GM19395 (cell line): ENCODE data around the gene PPP2R1A.
"Not testable (repeated sequence)": the region's sequence is repeated elsewhere in the genome, so short reads cannot be mapped to it uniquely, and the experiment has no call there.

Source experiments
- ATAC-seq: cut with Tn5 transposase; IDR thresholded peaks from one replicate; pipeline ENCODE4 v1.9.1; 2021; ENCODE audit warnings: mild to moderate bottlenecking, moderate library complexity; ENCODE audit not compliant: unreplicated experiment

PPP2R1A gene

DNA sequence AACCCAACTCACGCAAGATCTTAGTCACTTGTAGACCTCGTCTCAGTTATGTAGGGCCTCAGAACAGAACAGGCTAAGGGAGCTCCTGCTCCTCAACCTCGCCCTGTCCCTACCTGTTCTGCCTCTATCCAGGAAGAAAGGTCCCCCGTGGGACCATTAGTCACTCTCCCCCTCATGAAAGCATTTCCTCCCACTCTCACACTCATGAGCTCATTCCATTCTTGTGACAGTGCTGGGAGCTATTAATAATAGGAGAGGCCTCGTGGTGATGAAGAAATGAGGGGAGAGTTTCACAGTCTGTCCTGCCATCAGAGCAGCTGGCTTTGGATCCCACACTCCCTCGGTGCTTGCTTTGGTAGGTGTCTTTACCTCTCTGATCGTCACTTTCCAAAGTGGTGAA, 10.2 kb downstream of the PPP2R1A start:
- no peak for ATAC-seq

DNA sequence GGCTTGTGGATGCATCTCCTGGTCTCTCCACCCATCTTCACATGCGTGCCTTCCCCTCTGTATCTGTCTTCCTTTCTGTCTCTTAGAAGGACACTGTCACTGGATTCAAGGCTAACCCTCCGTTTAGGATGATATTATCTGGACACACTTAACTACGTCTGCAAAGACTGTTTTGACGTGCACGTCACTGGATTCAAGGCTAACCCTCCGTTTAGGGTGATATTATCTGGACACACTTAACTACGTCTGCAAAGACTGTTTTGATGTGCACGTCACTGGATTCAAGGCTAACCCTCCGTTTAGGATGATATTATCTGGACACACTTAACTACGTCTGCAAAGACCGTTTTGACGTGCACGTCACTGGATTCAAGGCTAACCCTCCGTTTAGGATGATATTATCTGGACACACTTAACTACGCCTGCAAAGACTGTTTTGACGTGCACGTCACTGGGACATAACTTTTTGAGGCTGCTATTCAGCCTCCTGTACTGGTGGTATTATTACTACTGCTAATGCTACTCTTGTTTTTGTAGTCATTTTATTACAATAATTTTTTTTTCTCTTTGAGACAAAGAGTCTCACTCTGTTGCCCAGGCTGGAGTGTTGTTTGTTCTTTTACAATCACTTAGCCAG, 11.0 kb downstream of the PPP2R1A start:
- not testable (repeated sequence) for ATAC-seq

DNA sequence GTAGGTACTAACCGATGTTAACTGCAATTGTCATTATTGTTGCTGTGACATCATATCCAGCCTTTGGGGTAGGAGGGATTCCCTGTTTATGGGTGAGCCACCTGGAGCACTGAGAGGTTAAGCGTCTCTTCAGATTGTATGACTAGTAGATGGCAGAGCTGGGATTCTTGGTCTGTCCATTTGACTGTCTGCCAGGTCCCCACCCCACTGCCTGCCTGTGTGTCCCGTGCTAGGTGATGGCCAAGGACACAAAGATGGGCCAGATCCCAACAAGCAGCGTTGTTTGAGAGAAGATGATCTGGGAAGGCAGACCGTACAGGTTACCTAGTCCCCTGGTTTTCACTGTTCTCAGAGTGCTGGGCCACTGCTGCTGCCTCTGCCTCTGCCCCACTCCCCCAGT, 16.6 kb downstream of the PPP2R1A start:
- no peak for ATAC-seq

DNA sequence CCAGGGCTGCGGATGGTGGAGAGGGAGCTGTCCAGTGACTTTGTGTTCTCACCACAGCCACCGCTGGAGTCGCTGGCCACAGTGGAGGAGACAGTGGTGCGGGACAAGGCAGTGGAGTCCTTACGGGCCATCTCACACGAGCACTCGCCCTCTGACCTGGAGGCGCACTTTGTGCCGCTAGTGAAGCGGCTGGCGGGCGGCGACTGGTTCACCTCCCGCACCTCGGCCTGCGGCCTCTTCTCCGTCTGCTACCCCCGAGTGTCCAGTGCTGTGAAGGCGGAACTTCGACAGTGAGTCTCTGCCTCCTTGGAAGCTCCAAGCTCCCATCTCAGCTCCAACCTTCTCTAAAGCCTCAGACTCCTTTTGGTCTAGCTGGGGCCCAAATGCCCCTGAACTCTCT, 21.4 kb downstream of the PPP2R1A start:
- ATAC-seq: no peak

DNA sequence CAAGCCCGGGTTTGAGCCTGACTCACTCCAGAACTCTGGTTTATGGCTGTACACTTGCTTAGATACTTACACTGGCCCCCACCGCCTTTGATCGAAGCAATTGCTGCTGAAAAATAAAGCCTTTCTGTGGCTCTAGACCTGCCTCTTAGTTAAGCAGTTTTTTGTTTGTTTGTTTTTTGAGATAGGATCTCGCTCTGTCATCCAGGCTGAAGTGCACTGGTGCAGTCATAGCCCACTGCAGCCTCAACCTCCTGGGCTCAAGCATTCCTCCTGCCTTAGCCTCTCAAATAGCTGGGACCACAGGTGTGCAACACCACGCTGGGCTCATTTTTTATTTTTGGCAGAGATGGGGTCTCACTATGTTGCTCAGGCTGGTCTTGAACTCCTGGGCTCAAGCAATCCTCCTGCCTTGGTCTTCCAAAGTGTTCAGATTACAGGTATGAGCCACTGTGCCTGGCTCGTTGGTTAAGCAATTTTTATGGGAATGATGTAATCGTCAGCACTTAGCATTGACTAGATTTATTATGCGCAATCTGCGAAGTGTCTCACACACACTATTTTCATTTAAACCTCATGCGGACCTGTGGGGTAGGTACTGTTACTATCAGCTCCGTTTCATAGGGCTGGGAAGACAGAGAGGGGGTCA, 22.2 kb downstream of the PPP2R1A start:
- no peak for ATAC-seq

DNA sequence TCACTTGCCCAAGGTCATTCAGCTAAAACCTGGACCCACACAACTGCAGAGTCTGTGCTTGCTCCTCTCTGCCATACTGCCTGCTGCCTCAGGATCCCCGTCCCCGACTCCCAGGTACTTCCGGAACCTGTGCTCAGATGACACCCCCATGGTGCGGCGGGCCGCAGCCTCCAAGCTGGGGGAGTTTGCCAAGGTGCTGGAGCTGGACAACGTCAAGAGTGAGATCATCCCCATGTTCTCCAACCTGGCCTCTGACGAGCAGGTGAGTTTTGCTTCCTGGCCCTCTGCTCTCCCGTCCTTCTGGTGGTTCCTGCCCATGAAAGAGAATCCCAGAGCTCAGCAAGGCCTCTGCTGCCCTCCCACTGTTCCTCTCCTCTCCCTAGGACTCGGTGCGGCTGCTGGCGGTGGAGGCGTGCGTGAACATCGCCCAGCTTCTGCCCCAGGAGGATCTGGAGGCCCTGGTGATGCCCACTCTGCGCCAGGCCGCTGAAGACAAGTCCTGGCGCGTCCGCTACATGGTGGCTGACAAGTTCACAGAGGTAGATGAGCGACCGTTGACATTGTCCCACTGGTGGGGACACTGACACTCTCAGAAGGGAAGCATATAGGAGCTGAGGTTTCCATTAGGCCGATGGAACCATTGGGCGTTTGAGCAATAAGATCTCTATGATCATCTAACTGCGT, 22.9 kb downstream of the PPP2R1A start:
- no peak for ATAC-seq

DNA sequence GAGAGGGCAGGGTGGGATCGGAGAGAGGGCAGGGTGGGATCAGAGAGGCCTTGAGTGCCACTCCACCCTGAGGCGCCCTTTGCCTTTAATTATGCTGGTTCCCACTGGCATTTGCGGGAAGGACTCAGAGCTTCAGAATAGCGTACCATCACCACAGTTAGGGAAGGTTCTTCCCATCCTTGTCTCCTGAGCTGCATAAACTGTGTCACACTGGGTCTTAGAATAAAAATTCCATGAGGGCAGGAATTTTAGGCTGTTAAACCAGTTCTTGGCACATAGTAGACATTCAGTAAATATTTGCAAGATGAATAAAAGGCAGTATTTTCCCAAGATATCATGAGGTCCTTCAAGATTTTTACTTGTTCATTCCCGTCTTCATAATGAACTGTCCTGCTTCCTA, 24.4 kb downstream of the PPP2R1A start:
- no peak for ATAC-seq

DNA sequence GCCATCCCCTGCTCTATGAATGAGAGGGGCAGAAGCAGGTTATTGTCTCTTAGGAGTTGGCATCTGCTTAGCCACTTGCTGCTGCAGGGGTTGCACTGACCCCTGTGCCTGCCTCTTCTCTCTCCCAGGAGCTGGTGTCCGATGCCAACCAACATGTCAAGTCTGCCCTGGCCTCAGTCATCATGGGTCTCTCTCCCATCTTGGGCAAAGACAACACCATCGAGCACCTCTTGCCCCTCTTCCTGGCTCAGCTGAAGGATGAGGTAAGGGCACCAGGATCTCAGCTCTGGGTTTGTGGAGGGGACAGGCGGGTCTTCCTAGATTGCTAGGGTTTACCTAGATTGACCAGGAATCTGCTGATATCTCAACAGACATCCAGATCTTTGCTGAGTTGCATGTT, 26.5 kb downstream of the PPP2R1A start:
- ATAC-seq: no peak

DNA sequence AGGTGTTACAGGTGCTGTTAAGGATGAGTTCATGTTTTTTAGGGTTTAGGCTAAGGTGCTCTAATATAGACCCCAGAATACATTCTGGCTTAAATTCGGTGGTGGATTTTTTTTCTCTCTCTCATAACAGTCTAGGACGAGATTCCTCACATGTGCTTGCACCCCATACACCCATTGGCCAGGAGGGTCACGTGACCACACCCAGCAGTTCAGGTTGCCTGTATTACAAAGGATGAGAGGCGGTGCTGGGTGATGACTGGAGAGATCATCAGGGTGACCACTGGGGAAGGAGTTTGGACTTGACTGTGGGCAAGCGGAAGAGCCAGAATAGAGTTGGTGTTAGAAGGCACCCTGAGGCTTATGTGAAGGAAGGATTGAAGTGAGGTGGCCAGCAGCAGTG, 27.7 kb downstream of the PPP2R1A start:
- ATAC-seq: no peak

DNA sequence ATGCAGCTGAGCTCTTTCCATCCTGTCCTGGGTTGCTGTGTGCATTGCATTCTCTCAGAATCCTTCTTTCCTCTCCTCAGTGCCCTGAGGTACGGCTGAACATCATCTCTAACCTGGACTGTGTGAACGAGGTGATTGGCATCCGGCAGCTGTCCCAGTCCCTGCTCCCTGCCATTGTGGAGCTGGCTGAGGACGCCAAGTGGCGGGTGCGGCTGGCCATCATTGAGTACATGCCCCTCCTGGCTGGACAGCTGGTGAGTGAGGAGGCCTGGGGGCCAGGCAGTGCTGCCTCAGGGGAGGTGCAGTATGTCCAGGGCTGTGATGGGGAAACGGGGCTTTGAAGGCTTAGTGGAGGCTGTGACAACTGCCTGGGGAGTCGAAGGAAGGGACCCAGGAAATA, 29.8 kb downstream of the PPP2R1A start:
- no peak for ATAC-seq

DNA sequence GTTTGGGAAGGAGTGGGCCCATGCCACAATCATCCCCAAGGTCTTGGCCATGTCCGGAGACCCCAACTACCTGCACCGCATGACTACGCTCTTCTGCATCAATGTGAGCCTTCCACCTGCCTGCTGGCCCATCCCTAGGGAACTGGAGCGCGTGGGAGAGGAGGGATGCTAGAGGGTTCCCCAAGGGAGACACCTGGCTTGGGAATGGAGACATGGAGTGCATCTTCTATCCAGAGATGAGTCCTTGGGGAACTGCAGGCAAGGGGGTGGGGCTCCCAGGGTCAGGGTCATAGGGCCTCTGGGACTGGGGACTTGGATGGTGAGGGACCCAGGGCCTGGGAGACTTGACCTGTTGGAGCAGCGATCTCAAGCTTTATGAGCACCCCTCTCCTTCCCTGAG, 31.2 kb downstream of the PPP2R1A start:
- ATAC-seq: no peak

DNA sequence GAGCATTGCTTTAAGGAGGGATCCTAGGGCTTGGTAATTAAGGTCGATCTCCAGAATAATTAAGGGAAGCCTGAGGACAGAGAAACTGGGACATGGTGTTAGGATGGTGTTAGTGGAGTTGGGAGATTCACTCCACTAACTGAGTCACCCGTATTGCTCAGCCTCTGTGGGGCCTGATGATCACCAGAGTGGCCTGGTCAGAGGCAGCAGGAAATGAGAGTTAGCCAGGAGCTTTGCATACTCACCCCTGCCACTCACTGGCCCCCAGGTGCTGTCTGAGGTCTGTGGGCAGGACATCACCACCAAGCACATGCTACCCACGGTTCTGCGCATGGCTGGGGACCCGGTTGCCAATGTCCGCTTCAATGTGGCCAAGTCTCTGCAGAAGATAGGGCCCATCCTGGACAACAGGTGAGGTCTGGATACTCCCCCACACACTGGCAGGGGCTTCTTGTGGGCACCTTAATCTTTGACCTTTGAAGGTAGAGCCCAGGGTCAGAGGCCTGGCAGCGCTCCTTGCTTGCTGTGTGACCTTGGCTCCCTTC, 32.1 kb downstream of the PPP2R1A start:
- no peak for ATAC-seq

DNA sequence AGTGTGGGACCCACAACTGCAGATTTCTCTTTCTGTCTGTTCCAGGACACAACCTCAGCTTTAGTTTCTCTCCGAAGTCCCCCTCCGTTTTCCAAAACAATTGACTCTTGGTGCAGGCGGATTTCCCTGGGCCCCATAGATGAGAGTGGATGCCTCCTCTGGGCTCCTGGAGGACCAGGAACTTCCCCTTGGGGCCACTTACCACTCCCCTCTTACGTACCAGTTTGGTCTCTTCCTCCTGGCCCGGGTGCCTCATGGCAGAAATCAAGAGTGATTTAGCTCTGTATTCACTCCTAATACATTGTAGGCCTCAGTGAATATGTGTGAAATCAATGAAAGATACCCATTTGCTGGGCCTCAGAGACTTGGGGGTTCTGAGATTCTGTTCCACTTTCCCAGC, 34.4 kb downstream of the PPP2R1A start:
- ATAC-seq: no peak

DNA sequence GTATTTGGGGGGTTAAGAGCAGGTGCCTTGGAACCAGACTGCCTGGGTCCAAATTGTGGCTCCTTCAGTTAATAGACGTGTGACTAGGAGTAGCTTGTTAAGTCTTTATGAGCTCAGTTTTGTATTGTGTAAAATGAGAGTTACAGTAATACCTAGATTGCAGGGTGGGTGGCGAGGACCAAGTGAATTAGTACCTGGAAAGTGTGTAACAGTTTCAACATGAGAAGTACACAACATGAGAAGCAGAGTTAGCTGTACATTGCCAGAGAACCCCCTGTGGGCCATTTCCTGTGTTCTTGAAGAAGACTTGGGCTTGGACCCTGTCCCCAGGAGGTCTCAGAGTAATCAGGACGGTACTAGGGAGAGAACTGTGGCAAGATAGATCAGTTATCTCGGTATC, 36.8 kb downstream of the PPP2R1A start:
- no peak for ATAC-seq

DNA sequence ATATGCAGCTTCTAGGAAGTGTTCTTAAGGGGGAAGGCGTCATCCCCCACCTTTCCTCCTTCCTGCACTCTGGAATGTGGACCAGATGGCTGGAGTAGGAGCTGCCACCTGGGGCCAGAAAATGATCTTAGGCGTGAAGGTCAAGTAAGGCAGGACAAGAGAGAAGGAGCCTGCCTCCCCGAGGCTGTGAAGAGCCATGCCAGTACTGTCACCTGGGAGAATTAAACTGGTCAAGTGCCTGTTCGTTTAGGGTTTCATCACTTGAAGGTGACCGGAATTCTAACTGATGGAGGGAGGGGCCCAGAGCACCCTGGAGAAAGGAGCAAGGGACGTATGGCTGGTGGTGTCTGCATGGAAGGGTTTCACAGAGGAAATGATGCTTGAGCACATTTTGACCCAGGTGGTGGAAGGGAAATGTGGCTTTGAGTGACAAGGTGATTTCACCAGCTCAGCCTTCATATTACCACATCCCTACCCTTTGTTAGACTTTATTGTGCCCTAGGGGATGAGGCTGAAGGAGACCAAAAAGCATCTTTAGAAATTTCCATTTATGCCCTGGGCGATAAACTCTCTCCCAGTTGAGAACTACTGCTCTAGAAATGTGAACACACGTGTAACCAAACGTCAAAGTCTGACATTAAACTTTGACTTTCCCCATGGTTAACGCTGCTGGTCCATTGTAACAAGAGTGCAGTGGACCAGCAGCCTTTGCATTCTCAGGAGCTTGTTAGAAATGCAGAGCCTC, 37.5 kb downstream of the PPP2R1A start:
- ATAC-seq: no peak

DNA sequence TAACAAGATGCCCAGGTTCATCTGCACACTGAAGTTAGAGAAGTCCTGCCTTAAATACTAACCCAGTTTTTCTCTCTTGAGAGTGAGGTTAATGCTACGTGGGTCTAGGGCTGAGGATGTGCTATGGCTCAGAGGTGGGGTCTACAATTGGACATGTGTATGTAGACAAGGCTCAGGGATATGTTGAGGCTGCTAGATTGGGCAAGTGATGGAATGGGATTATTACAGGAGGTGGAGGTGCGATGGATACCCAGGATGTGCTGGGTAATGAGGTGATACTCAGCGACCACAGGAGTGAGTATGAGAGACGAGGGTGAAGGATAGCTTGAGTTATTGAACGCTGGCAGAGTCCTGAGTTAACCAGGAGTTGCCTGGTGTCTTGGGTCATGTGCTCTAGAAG, 38.1 kb downstream of the PPP2R1A start:
- no peak for ATAC-seq

DNA sequence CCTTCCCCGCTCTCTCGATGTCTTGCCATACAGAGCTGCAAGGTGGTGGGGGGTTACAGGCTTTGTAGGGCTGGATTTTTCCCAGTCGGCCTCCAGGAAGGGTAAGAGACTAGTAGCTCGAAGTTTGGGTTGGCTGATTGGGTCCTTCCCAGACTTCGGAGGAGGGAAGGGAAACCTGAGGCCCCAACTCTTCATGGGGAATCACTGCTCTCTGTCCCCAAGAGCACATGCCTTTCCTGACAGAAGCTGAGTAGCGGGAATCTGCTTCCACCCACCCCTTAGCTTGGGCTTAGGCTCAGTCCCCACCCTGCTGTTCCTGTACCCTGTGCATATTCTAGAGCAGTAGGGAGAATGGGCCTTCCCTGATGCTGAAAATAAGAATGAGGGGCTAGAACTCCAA, 39.7 kb downstream of the PPP2R1A start:
- no peak for ATAC-seq

DNA sequence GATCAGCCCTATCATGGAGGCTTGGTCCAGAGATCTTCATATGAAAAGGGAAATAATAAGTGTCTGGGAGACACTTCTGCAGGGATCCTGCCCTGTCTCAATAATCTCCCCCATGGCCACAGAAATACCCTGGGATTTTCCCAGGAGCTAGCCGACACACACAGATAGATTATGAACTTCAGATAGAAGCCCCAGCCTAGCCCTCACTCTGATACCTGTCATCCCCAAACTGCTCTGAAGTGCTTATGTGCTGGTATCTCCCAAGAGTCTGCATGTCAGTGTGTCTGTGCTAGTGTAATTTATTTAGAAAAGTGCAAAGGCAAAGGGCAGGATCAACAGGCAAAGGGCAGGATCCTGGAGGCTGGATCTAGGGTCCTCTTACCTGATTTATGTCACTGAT, 40.8 kb downstream of the PPP2R1A start:
- no peak for ATAC-seq

DNA sequence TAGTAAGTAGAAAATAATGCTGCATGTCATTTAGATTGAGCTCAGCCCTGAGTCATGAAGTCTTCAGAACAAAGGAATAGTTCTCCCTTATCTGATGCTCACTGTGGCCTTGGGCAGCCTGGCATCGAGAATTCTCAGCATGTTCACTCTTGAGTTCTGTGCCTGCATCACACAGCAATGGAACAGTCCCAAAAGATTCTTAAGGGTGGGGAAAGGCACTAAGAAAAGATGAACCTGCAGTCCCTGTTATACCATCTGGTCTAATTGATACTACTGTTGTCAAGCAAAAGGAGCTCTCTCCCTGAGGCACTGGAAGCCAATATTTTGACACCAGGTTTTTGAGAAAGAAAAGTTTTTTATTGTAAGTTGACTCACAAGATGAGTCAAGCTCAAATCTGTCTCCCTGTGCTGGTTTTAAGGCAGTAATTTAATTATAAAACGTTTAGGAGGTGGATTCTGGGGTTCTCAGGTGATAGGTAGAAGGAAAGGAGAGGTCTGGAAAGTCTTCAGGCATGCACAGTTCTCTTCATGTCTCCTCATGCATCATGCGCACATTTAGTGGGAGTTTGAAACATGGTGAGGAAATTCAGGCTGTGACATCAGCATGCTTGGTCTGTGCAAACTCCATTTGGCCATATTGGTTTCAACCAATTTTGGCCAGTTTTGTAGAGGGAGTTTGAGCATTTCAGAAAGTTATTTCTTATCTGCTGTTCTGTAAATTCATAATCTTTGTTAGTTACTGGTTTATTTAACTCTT, 41.5 kb downstream of the PPP2R1A start:
- no peak for ATAC-seq

DNA sequence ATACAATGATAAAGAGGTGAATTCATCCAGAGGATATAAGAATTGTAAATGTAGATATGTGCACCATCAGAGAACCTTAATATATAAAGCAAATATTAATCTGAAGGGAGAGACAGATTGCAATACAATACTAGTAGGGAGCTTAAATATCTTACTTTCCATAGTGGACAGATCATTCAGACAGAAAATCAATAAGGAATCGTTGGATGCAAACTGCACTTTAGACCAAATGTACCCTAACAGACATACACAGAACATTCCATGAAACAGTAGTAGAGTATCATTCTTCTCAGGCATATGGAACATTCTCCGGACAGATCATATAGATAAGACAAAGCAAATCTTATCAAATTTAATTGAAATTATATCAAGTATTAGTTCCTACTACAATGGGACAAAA, 44.6 kb downstream of the PPP2R1A start:
- no peak for ATAC-seq

DNA sequence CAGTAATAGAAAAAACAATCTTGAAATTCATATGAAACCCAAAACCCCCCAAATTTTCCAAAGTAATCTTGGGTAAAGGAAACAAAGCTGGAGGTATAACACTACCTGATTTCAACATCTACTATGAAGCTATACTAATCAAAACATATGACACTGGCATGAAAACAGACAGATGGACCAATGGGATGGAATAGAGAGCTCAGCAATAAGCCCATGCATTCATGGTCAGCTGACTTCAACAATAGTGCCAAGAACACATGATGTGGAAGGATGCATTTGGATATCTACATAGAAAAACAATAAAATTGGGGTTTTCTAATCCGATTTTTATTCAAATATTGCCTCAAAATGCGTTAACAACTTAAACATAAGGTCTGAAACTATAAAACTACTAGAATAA, 47.3 kb downstream of the PPP2R1A start:
- ATAC-seq: no peak
